ENCODE results near the gene PSME1. TPM values are rescaled to one million over a fixed set of nuclear protein-coding genes. Genes with fewer than 3 reads are reported as not detected.

The PSME1 gene
- polyA plus RNA-seq, 1 experiment = 80.0 TPM

- Histone ChIP-seq H3K4me3 (ENCODE audit: low read depth, low read length) (no peak overlapping the region), H3K27me3 (ENCODE audit: control insufficient read depth, insufficient read depth, low read length) (no peaks in the 10 kb centered on the region), H3K27ac (ENCODE audit: low read depth, low read length) (no peak overlapping the region), H3K9me3 (ENCODE audit: control insufficient read depth, insufficient read depth, low read length) (no peaks in the 10 kb centered on the region; the same call in 1 of the 2 replicates)
- DNase-seq (ENCODE audit: low read depth, low spot score) = no peak
- ChIA-PET POLR2A (no interaction called here), CTCF (interaction anchor here (1.1 to 9.9 kb wide), 7 partner anchors 12 to 461 kb away, joined by 3 to 212 read pairs (median 29); no protein-coding TSS in a partner anchor)
- no peak for TF ChIP-seq CTCF (IDR thresholded peaks at IDR 0.05; ENCODE audit: low read depth, low read length)
Measured at GRCh38 chr14:24092110-24092504, 43.9 kb upstream of the PSME1 start.

GRCh38 chr14:24092505-24093206 is 43.3 kb upstream of the PSME1 start:
- no peak for DNase-seq (ENCODE audit: low read depth, low spot score)
- H3K27me3 ChIP-seq (ENCODE audit: control insufficient read depth, insufficient read depth, low read length) = no peaks in the 10 kb centered on the region
- TF ChIP-seq CTCF (IDR thresholded peaks at IDR 0.05; ENCODE audit: low read depth, low read length) = no peak
- no peaks in the 10 kb centered on the region; the same call in 1 of the 2 replicates for H3K9me3 ChIP-seq (ENCODE audit: control insufficient read depth, insufficient read depth, low read length)
- no peak overlapping the region for H3K27ac ChIP-seq (ENCODE audit: low read depth, low read length)
- CTCF ChIA-PET = interaction anchor here (1.1 to 9.9 kb wide), 8 partner anchors 13 to 462 kb away, joined by 3 to 212 read pairs (median 16); no protein-coding TSS in a partner anchor
- H3K4me3 ChIP-seq (ENCODE audit: low read depth, low read length) = no peak overlapping the region
- POLR2A ChIA-PET = interaction anchor here (1.6 kb wide), 1 partner anchor 10 kb away, joined by 3 read pairs; no protein-coding TSS in a partner anchor

- ChIA-PET CTCF (interaction anchor here (0.6 to 9.9 kb wide), 10 partner anchors 13 to 533 kb away, joined by 3 to 212 read pairs (median 5); partner anchors contain the start of genes DCAF11 and NRL), POLR2A (interaction anchor here (0.6 to 3.1 kb wide), 5 partner anchors 9 to 41 kb away, joined by 3 to 36 read pairs (median 4); partner anchors contain the start of genes DCAF11 and NRL)
- Histone ChIP-seq H3K4me3 (ENCODE audit: low read depth, low read length) (peak overlapping the region; percentile 83), H3K27ac (ENCODE audit: low read depth, low read length) (peak overlapping the region; percentile 68), H3K9me3 (ENCODE audit: control insufficient read depth, insufficient read depth, low read length) (no peaks in the 10 kb centered on the region; the same call in 1 of the 2 replicates), H3K27me3 (ENCODE audit: control insufficient read depth, insufficient read depth, low read length) (no peaks in the 10 kb centered on the region)
- peak; percentile 8; the same call in 1 of the 2 replicates for TF ChIP-seq CTCF (IDR thresholded peaks at IDR 0.05; ENCODE audit: low read depth, low read length)
- DNase-seq (ENCODE audit: low read depth, low spot score) = no peak
Measured at GRCh38 chr14:24093207-24093900, 42.6 kb upstream of the PSME1 start.

- Histone ChIP-seq H3K27me3 (ENCODE audit: control insufficient read depth, insufficient read depth, low read length) (no peaks in the 10 kb centered on the region), H3K9me3 (ENCODE audit: control insufficient read depth, insufficient read depth, low read length) (no peaks in the 10 kb centered on the region; the same call in 1 of the 2 replicates), H3K4me3 (ENCODE audit: low read depth, low read length) (peak within 1 kb of the TSS; percentile 83), H3K27ac (ENCODE audit: low read depth, low read length) (peak within 1 kb of the TSS; percentile 68)
- peak; percentile 73 for DNase-seq (ENCODE audit: low read depth, low spot score)
- CTCF ChIA-PET = interaction anchor here (0.6 to 9.9 kb wide), 8 partner anchors 12 to 534 kb away, joined by 3 to 212 read pairs (median 7); partner anchors contain the start of genes DCAF11 and NRL
- TF ChIP-seq CTCF (IDR thresholded peaks at IDR 0.05; ENCODE audit: low read depth, low read length) = no peak
- POLR2A ChIA-PET = interaction anchor here (0.5 to 3.1 kb wide), 7 partner anchors 8 to 61 kb away, joined by 3 to 36 read pairs (median 4); partner anchors contain the start of genes DCAF11 and NRL
Measured at GRCh38 chr14:24093901-24094840, 41.8 kb upstream of the PSME1 start, which contains the start of gene PCK2. TSS of gene PCK2 (plus strand) at chr14:24094311. CDS start at chr14:24094406, 95 bp downstream.
